Spleen (tissue), 11 donors: ENCODE results near the gene FADS2. TPM values are rescaled to one million over a fixed set of nuclear protein-coding genes. Genes with fewer than 3 reads are reported as not detected.

Experiments
- DNase-seq: peaks from one replicate; pipeline ENCODE4 v3.0.0-alpha.2; 2020
- H3K27ac ChIP-seq, 8 donors: fragments of 200-600 bp; sonication (generic) in 7 of 8; 1 replicate in 4 of 8; 2 replicates in 4 of 8; pipeline versions ENCODE4 v1.5.0 to v1.8.0; 2016 to 2021; ENCODE audit warnings: inconsistent platforms in 4 of 8, mild to moderate bottlenecking in 4 of 8, moderate library complexity in 1 of 8
- H3K27me3 ChIP-seq, 7 donors: fragments of 200-600 bp; sonication (generic) in 6 of 7; replicated peaks in 1 of 7; 1 replicate in 4 of 7; 2 replicates in 3 of 7; pipeline versions ENCODE4 v1.5.0 to v1.8.0; 2016 to 2021; ENCODE audit warnings: inconsistent platforms in 3 of 7, mild to moderate bottlenecking in 1 of 7
- H3K36me3 ChIP-seq, 6 donors: fragments of 200-600 bp; sonication (generic) in 5 of 6; 1 replicate in 4 of 6; 2 replicates in 2 of 6; pipeline versions ENCODE4 v1.5.0 to v1.8.0; 2016 to 2021; ENCODE audit warnings: inconsistent platforms in 2 of 6
- H3K4me1 ChIP-seq, 6 donors: fragments of 200-600 bp; sonication (generic) in 5 of 6; 1 replicate in 3 of 6; 2 replicates in 3 of 6; pipeline versions ENCODE4 v1.5.0 to v1.8.0; 2016 to 2021; ENCODE audit warnings: inconsistent platforms in 3 of 6
- H3K4me3 ChIP-seq, 8 donors: fragments of 200-600 bp; sonication (generic) in 7 of 8; 1 replicate in 4 of 8; 2 replicates in 4 of 8; pipeline versions ENCODE4 v1.5.0 to v1.8.0; 2016 to 2021; ENCODE audit warnings: inconsistent platforms in 4 of 8, mild to moderate bottlenecking in 4 of 8, moderate library complexity in 2 of 8
- H3K9me3 ChIP-seq, 8 donors: fragments of 200-600 bp; sonication (generic) in 7 of 8; 1 replicate in 4 of 8; 2 replicates in 4 of 8; pipeline versions ENCODE4 v1.5.0 to v1.8.0; 2016 to 2021; ENCODE audit warnings: inconsistent platforms in 4 of 8
- POLR2A ChIP-seq, 3 donors: fragments of 450-650 bp; IDR thresholded peaks; one replicate each; pipeline ENCODE4 v1.5.1; 2017; ENCODE audit warnings: antibody characterized with exemption in 3 of 3, mild to moderate bottlenecking in 1 of 3
- POLR2AphosphoS5 ChIP-seq, 3 donors: sonication (generic); formaldehyde crosslinking; IDR thresholded peaks; one replicate each; pipeline ENCODE4 v1.5.1; 2017; ENCODE audit warnings: antibody characterized with exemption in 3 of 3
- WGBS, 5 donors: extraction: QIAGEN DNeasy Blood & Tissue Kit in 3 of 5; methylation state at CpG; one replicate each; pipeline versions ENCODE4 v1.1.5 to v1.1.7; 2013 to 2018; 5-methylcytosine and 5-hydroxymethylcytosine counted together
- intact Hi-C: fragments of 100-400 bp; cut with DNase I; formaldehyde crosslinking; loops from one replicate; pipeline ENCODE4 v1.15.0; 2023; ENCODE audit warnings: low total_unique reads
- polyA plus RNA-seq, 3 donors: library from polyadenylated mRNA; stranded (reverse); fragments of 200-250 nt; gene quantifications; one replicate each; pipeline ENCODE4 v1.2.1, GENCODE V29; 2013
- total RNA-seq, 7 donors: library from RNA; depleted of rRNA in 3 of 7; stranded (reverse); fragments of >200 nt in 3 of 7; fragmentation: NEBNext Ultra II Directional in 4 of 7; extraction: Animal tissue kit (Norgen Biotek cat#: 25700) in 4 of 7; gene quantifications; one replicate each; pipeline versions ENCODE4 v1.1.0 to v1.2.1, GENCODE V29; 2016 to 2021
- TF ChIP-seq, protein P1 (sequence below), 11 experiments: fragments of 200-600 bp in 7 of 11; fragments of 450-650 bp in 4 of 11; sonication (generic) in 4 of 11; IDR thresholded peaks in 8 of 11; conservative IDR thresholded peaks in 3 of 11; 1 replicate in 7 of 11; 2 replicates in 4 of 11; pipeline versions ENCODE4 v1.4.0 to v1.8.0; 2016 to 2021; ENCODE audit warnings: antibody characterized with exemption in 11 of 11, inconsistent platforms in 4 of 11, mild to moderate bottlenecking in 1 of 11
- donor health status: healthy with polysubstance abuse.
- donor health status: DM: no; HTN: no; CAD: no; lungs with moderate emphysema.
- donor health status: DM: no; HTN: no; CAD: no.
- donor health status: Bipolar disorder and iron deficiency.
- donor health status: healthy.
- donor health status: DM: no; HTN: no; CAD: no.
- donor health status: DM: yes; HTN: yes; CAD: no.

FADS2 gene
- total and polyA plus RNA-seq, 10 donors = 2.8 to 20.6 (median 12.9) TPM

DNA sequence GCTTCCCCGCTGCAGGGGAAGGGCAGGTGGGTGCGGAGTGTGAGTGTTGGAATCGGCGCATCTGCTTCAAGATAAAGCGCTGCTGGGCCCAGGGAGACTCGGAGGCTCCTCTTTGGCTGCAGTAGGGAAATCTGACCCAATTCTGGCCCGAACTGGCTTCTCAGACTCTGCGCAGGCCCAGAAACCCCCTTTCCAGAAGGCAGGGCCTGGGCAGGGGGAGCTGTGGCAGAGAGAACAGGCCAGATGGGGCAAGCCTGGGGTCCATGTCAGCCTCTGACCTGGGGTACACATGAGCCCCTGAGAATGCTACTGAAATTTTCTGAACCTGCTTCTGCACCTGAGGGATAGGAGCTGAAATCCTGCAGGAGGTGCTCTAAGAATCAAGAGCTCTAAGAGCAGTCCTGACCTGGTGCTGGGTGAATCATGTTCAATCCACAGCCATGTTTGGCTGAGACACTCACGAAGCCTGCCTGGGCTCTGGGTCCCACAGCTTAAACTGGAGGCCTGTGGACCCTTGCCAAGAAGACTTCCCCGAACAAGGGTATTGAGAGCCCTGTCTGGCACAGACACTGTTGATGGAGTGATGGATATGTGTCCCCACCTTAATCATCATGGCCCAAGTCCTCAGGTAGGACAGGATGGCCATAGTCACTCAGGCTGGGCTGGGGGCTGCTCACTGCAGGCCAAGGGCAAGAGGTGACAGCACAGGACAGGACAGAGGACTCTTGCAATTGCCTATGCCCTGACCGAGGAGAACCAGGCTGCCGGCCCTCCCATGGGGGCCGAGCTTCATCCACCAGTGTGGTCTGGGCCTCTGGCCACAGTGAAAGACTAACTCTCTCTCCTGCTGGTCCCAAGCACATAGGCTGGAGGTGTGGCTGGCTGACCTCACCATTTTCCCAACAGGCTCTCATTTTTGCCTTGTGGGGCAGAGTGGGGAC lies 82.4 kb downstream of the FADS2 start:
- H3K4me3 ChIP-seq = no peak overlapping the region
- H3K4me1 ChIP-seq = peaks cover 0 to 64% (median 37%) of the 10 kb centered on the region in 6 donors
- TF ChIP-seq, protein P1, sequence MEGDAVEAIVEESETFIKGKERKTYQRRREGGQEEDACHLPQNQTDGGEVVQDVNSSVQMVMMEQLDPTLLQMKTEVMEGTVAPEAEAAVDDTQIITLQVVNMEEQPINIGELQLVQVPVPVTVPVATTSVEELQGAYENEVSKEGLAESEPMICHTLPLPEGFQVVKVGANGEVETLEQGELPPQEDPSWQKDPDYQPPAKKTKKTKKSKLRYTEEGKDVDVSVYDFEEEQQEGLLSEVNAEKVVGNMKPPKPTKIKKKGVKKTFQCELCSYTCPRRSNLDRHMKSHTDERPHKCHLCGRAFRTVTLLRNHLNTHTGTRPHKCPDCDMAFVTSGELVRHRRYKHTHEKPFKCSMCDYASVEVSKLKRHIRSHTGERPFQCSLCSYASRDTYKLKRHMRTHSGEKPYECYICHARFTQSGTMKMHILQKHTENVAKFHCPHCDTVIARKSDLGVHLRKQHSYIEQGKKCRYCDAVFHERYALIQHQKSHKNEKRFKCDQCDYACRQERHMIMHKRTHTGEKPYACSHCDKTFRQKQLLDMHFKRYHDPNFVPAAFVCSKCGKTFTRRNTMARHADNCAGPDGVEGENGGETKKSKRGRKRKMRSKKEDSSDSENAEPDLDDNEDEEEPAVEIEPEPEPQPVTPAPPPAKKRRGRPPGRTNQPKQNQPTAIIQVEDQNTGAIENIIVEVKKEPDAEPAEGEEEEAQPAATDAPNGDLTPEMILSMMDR (IDR thresholded peaks at IDR 0.05 in 8 of 11, conservative IDR thresholded peaks at IDR 0.05 in 3 of 11) = no peak
- TF ChIP-seq POLR2A (IDR thresholded peaks at IDR 0.05) (no peak), POLR2AphosphoS5 (IDR thresholded peaks at IDR 0.05) (no peak)
- H3K9me3 ChIP-seq = no peaks in the 10 kb centered on the region
- WGBS, 5 donors = 85 to 93% (median 88%) methylated on average over 12 to 13 of the region's 13 CpGs
- intact Hi-C loops = no loop called here
- peaks cover 0 to 7% (median 0%) of the 10 kb centered on the region in 7 donors for H3K27me3 ChIP-seq
- DNase-seq = peak; percentile 63
- peaks cover 0 to 30% (median 10%) of the 10 kb centered on the region in 6 donors for H3K36me3 ChIP-seq
- peak overlapping the region in 4 of 8 donors; percentile 35 to 73 (median 58) for H3K27ac ChIP-seq

DNA sequence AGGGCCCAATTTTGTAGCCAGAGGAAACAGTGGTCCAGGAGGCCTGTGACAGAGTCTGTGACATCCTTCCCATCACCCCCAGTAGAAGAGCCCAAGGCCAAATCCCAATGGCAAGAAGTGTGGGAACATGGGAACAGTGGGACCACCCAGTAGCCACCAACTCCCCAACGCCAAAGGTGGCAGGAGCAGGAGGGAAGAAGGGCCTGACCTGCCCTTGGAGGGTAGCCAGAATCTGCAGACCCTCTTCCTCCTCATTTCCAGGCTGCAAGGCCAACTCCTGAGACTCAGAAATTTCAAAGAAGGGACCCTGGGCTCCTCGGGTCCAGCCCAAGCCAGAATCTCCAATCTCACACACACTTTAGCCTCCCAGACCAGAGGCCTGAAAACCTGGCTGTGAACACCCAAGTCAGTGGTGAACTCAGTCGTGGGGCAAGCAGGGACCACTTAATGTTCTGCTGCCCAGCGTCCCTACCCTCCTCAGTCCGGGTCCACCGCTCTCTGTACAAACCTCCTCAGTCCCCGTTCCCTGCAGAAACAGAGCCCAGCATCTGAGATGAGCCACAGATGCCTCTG lies 83.1 kb downstream of the FADS2 start:
- intact Hi-C loops = no loop called here
- Histone ChIP-seq H3K4me1 (peaks cover 0 to 71% (median 40%) of the 10 kb centered on the region in 6 donors), H3K4me3 (no peak overlapping the region), H3K36me3 (peaks cover 0 to 22% (median 6%) of the 10 kb centered on the region in 6 donors), H3K27ac (peak overlapping the region in 4 of 8 donors; percentile 35 to 82 (median 58)), H3K9me3 (no peaks in the 10 kb centered on the region), H3K27me3 (peaks cover 0 to 13% (median under 1%) of the 10 kb centered on the region in 7 donors)
- 66 to 79% (median 75%) methylated on average over 7 of the region's 7 CpGs for WGBS, 5 donors
- DNase-seq = peak; percentile 38
- TF ChIP-seq POLR2AphosphoS5 (IDR thresholded peaks at IDR 0.05) = no peak
- TF ChIP-seq POLR2A (IDR thresholded peaks at IDR 0.05) = no peak
- TF ChIP-seq, protein P1 (IDR thresholded peaks at IDR 0.05 in 8 of 11, conservative IDR thresholded peaks at IDR 0.05 in 3 of 11) = no peak

GRCh38 chr11:61911701-61912529 lies 83.8 kb downstream of the FADS2 start:
- 48 to 71% (median 64%) methylated on average over 8 to 17 of the region's 17 CpGs for WGBS, 5 donors
- H3K4me1 ChIP-seq = peaks cover 6 to 78% (median 46%) of the 10 kb centered on the region in 6 donors
- peaks cover 0 to 20% (median 6%) of the 10 kb centered on the region in 7 donors for H3K27me3 ChIP-seq
- H3K9me3 ChIP-seq = no peaks in the 10 kb centered on the region
- H3K27ac ChIP-seq = peak overlapping the region in 5 of 8 donors; percentile 32 to 82 (median 51)
- intact Hi-C loops = no loop called here
- peak; percentile 73 for DNase-seq
- TF ChIP-seq, protein P1 (IDR thresholded peaks at IDR 0.05 in 8 of 11, conservative IDR thresholded peaks at IDR 0.05 in 3 of 11) = no peak
- TF ChIP-seq POLR2A (IDR thresholded peaks at IDR 0.05) = no peak
- TF ChIP-seq POLR2AphosphoS5 (IDR thresholded peaks at IDR 0.05) = no peak
- peaks cover 0 to 15% (median 2%) of the 10 kb centered on the region in 6 donors for H3K36me3 ChIP-seq
- H3K4me3 ChIP-seq = peak overlapping the region in 1 of 8 donors; percentile 12
